HepG2 (cell line): ENCODE measurements around the gene COA5. TPM values are rescaled to one million over a fixed set of nuclear protein-coding genes. Genes with fewer than 3 reads are reported as not detected.

Experiments
- CCAR2 ChIP-seq: fragments of 200-400 bp; formaldehyde crosslinking; optimal IDR thresholded peaks from 2 replicates; pipeline ENCODE3; 2018; ENCODE audit warnings: low read depth, mild to moderate bottlenecking, low read length, moderate library complexity
- HDAC2 ChIP-seq: sonication (generic); formaldehyde crosslinking; IDR thresholded peaks from 2 replicates; pipeline ENCODE4 v1.4.0; 2020; ENCODE audit warnings: missing genetic modification reagents
- MAFF ChIP-seq: IDR thresholded peaks from 2 replicates; pipeline ENCODE4 v1.6.1; 2011; ENCODE audit warnings: low read depth, low read length, improper control_type of control experiment
- NAIF1 ChIP-seq: sonication (generic); formaldehyde crosslinking; IDR thresholded peaks from 2 replicates; pipeline ENCODE4 v1.5.0; 2020; ENCODE audit warnings: mild to moderate bottlenecking, missing genetic modification reagents, borderline replicate concordance
- NFYC ChIP-seq: IDR thresholded peaks from 2 replicates; pipeline ENCODE4 v1.6.1; 2016; ENCODE audit warnings: missing genetic modification reagents, missing compliant biosample characterization
- NR1H2 ChIP-seq: sonication (generic); formaldehyde crosslinking; IDR thresholded peaks from 2 replicates; pipeline ENCODE4 v1.8.1; 2022; ENCODE audit warnings: low read depth, missing genetic modification reagents, borderline replicate concordance
- NR2F2 ChIP-seq: IDR thresholded peaks from 2 replicates; pipeline ENCODE4 v1.6.1; 2012; ENCODE audit warnings: low read depth, inconsistent platforms, borderline replicate concordance
- PHF5A ChIP-seq: IDR thresholded peaks from one replicate; pipeline ENCODE4 v1.6.1; 2018; ENCODE audit warnings: low read depth, missing genetic modification reagents; ENCODE audit not compliant: unreplicated experiment
- POGZ ChIP-seq: sonication (generic); formaldehyde crosslinking; IDR thresholded peaks from 2 replicates; pipeline ENCODE4 v1.4.0; 2020; ENCODE audit warnings: mild to moderate bottlenecking, missing genetic modification reagents
- USF2 ChIP-seq, 2 experiments: sonication (generic) in 1 of 2; formaldehyde crosslinking in 1 of 2; IDR thresholded peaks; 2 replicates each; pipeline versions ENCODE4 v1.5.1 to v1.6.1; 2011 to 2020; ENCODE audit warnings: borderline replicate concordance in 1 of 2, low read depth in 1 of 2, low read length in 1 of 2, mild to moderate bottlenecking in 1 of 2, missing genetic modification reagents in 1 of 2, moderate library complexity in 1 of 2
- ZBTB20 ChIP-seq: sonication (generic); formaldehyde crosslinking; IDR thresholded peaks from 2 replicates; pipeline ENCODE4 v1.8.1; 2023; ENCODE audit warnings: missing genetic modification reagents, low read depth, mild to moderate bottlenecking, borderline replicate concordance
- ZFP36L1 ChIP-seq: sonication (generic); formaldehyde crosslinking; IDR thresholded peaks from 2 replicates; pipeline ENCODE4 v1.8.0; 2022; ENCODE audit warnings: mild to moderate bottlenecking, missing genetic modification reagents, moderate library complexity
- ZFY ChIP-seq: sonication (generic); formaldehyde crosslinking; IDR thresholded peaks from 2 replicates; pipeline ENCODE4 v1.4.0; 2020; ENCODE audit warnings: missing genetic modification reagents
- ZNF18 ChIP-seq: sonication (generic); formaldehyde crosslinking; IDR thresholded peaks from 2 replicates; pipeline ENCODE4 v1.8.0; 2022; ENCODE audit warnings: mild to moderate bottlenecking, missing genetic modification reagents; ENCODE audit not compliant: insufficient replicate concordance
- ZNF607 ChIP-seq: sonication (generic); formaldehyde crosslinking; IDR thresholded peaks from 2 replicates; pipeline ENCODE4 v1.5.1; 2020; ENCODE audit warnings: missing genetic modification reagents, mild to moderate bottlenecking, borderline replicate concordance
- ZNF709 ChIP-seq: sonication (generic); formaldehyde crosslinking; IDR thresholded peaks from 2 replicates; pipeline ENCODE4 v1.5.0; 2020; ENCODE audit warnings: mild to moderate bottlenecking, missing genetic modification reagents
- polyA plus RNA-seq, 8 experiments: library from polyadenylated mRNA; depleted of rRNA in 3 of 8; stranded (reverse) in 7 of 8; unstranded in 1 of 8; fragments of >200 nt; fragmentation: Illumina TruSeq in 4 of 8; extraction: Trizol in 4 of 8; gene quantifications; 2 replicates each; pipeline versions ENCODE4 v1.2.1 to v1.2.3, GENCODE V29; 2011 to 2016; ENCODE audit warnings: low read depth in 4 of 8, missing spikeins in 1 of 8, mixed read lengths in 1 of 8; ENCODE audit not compliant: insufficient read depth in 1 of 8
- total RNA-seq, 5 experiments: library from RNA; depleted of rRNA; stranded (reverse); fragments of >200 nt; fragmentation: Illumina TruSeq; extraction: Trizol; gene quantifications; 2 replicates each; pipeline ENCODE4 v1.2.3, GENCODE V29; 2016; ENCODE audit warnings: low read depth in 1 of 5
- TF ChIP-seq, protein P1 (sequence below), 2 experiments: IDR thresholded peaks; 2 replicates each; pipeline ENCODE4 v1.6.1; 2011 to 2012; ENCODE audit warnings: low read length in 2 of 2, borderline replicate concordance in 1 of 2, low read depth in 1 of 2, mild to moderate bottlenecking in 1 of 2, moderate library complexity in 1 of 2
- TF ChIP-seq, protein P2 (sequence below): sonication (generic); formaldehyde crosslinking; IDR thresholded peaks from 2 replicates; pipeline ENCODE4 v1.9.0; 2021; ENCODE audit warnings: missing genetic modification reagents, borderline replicate concordance

The COA5 gene
- total and polyA plus RNA-seq, 2 of the 13 experiments (the other 11 are each of a cell fraction or from before 2014, with no cell fraction given) = 43.6 to 64.5 TPM

DNA sequence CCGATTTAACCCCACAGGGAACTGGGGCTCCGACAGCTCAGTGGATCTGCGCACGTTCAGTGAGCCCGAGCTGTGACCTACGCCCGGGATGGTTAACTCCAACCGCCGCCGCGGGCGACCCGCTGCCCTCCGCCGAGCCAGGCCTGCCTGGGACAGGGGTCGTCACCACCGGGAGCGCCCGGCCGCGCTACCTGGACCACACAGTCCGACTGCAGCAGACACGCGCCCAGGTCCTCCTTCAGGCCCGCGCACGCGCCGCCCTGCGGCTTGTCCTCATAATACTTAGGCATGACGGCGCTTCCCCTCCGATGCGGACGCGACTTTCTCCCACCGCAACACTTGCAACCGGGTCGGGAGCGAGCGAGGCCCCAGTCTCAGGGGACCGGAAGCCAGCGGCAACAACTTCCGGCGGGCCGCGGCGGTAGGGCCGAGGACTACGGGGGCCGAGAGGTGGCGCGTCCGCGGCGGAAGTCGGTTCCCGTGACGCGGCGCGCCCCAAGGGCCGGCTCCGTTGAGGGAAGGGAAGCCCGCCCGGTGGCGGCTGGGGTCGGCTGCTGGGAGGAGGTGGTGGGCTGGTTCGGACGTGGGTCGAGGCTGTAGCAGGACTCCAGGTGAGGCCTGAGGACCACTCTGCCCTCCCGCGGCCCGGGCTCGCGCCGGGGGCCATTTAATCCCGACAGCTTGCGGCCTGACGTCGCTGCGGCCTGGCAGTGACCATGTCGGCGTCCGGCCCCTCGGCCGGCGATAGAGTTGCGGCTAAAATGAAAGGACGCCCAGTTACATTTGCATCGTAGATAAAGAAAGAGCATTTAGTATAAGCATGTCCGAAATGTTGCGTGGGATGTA, at the start of gene COA5, which contains the start of gene UNC50 (continued):
- TF ChIP-seq ZBTB20 (CRISPR knock-in tag) = peak; percentile 58; the same call in 1 of the 2 replicates
- TF ChIP-seq NAIF1 (CRISPR knock-in tag) = peak; percentile 96
- no peak for TF ChIP-seq USF2 (IDR thresholded peaks at IDR 0.05; ENCODE audit: low read depth, low read length)
- TF ChIP-seq USF2 (CRISPR knock-in tag; IDR thresholded peaks at IDR 0.05; ENCODE audit: borderline replicate concordance) = peak; percentile 74; the same call in 1 of the 2 replicates
- peak; percentile 41; the same call in 1 of the 2 replicates for TF ChIP-seq NFYC (CRISPR knock-in tag)
- no peak for TF ChIP-seq CCAR2
- TF ChIP-seq, protein P1, sequence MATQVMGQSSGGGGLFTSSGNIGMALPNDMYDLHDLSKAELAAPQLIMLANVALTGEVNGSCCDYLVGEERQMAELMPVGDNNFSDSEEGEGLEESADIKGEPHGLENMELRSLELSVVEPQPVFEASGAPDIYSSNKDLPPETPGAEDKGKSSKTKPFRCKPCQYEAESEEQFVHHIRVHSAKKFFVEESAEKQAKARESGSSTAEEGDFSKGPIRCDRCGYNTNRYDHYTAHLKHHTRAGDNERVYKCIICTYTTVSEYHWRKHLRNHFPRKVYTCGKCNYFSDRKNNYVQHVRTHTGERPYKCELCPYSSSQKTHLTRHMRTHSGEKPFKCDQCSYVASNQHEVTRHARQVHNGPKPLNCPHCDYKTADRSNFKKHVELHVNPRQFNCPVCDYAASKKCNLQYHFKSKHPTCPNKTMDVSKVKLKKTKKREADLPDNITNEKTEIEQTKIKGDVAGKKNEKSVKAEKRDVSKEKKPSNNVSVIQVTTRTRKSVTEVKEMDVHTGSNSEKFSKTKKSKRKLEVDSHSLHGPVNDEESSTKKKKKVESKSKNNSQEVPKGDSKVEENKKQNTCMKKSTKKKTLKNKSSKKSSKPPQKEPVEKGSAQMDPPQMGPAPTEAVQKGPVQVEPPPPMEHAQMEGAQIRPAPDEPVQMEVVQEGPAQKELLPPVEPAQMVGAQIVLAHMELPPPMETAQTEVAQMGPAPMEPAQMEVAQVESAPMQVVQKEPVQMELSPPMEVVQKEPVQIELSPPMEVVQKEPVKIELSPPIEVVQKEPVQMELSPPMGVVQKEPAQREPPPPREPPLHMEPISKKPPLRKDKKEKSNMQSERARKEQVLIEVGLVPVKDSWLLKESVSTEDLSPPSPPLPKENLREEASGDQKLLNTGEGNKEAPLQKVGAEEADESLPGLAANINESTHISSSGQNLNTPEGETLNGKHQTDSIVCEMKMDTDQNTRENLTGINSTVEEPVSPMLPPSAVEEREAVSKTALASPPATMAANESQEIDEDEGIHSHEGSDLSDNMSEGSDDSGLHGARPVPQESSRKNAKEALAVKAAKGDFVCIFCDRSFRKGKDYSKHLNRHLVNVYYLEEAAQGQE (IDR thresholded peaks at IDR 0.05; ENCODE audit: borderline replicate concordance in 1 of 2, low read depth in 1 of 2, low read length in 2 of 2) = peak in 1 of 2 experiments; percentile 81; a peak in 1 of 4 replicates
- TF ChIP-seq NR1H2 (CRISPR knock-in tag) = peak; percentile 67
- TF ChIP-seq ZFY (CRISPR knock-in tag) = peak; percentile 100
- TF ChIP-seq HDAC2 (CRISPR knock-in tag) = peak; percentile 90
- TF ChIP-seq MAFF = no peak; the same call in 1 of the 2 replicates
- TF ChIP-seq ZNF18 (CRISPR knock-in tag) = peak; percentile 96
- TF ChIP-seq ZNF607 (CRISPR knock-in tag) = peak; percentile 99
- peak; percentile 62; the same call in 1 of the 2 replicates for TF ChIP-seq ZNF709 (CRISPR knock-in tag)
- TF ChIP-seq, protein P2, sequence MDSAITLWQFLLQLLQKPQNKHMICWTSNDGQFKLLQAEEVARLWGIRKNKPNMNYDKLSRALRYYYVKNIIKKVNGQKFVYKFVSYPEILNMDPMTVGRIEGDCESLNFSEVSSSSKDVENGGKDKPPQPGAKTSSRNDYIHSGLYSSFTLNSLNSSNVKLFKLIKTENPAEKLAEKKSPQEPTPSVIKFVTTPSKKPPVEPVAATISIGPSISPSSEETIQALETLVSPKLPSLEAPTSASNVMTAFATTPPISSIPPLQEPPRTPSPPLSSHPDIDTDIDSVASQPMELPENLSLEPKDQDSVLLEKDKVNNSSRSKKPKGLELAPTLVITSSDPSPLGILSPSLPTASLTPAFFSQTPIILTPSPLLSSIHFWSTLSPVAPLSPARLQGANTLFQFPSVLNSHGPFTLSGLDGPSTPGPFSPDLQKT (CRISPR knock-in tag) = peak; percentile 86
- TF ChIP-seq POGZ = peak; percentile 95
- peak; percentile 13; the same call in 1 of the 2 replicates for TF ChIP-seq NR2F2
- peak; percentile 83 for TF ChIP-seq ZFP36L1 (CRISPR knock-in tag)
- peak; percentile 77 for TF ChIP-seq PHF5A (CRISPR knock-in tag)
